HG03045 (cell line): ENCODE data around the gene AFAP1.

Experiments
- ATAC-seq: cut with Tn5 transposase; IDR thresholded peaks from one replicate; pipeline ENCODE4 v1.9.1; 2021; ENCODE audit warnings: mild to moderate bottlenecking, moderate library complexity; ENCODE audit not compliant: unreplicated experiment

Gene AFAP1

DNA sequence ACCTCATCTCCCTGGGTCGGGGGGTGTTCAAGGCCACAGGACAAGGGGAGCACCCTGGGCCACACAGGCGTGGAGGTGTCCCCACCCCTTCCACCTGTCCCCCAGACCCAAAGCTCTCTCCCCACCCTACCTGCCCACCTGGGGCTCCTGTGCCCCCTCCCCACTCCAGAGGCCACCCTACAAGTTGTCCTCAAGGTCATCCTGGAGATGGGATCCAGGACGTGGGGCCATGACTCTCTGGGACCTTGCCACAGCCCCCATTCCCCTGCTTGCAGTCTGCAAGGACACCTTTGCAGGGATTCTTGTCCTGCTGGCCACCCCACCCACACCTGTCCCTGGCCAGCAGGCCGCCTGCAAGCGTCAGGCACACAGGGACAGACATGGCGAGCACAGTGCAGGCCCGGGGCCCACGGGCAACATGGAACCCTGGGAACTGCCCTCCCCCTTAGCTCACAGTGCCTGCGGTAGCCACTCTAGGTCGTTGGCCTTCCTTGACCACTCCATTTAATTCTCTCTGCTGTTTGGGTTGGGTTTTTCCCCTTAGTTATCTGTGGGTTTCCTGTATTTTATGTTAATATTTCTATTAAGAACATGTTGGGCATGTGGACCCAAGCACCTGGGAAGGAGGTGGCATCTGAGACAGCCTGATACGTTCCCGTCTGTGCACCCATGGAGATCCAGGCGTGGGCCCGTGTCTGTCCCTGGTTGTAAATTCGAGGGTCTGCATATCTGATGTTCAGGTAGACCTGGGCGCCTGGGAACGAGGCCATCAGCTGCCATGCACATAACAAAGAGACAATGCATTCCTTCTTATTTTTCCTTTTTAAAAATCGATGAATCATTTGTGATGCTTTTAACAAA lies 197.5 kb downstream of the AFAP1 start:
- ATAC-seq, result no peak

DNA sequence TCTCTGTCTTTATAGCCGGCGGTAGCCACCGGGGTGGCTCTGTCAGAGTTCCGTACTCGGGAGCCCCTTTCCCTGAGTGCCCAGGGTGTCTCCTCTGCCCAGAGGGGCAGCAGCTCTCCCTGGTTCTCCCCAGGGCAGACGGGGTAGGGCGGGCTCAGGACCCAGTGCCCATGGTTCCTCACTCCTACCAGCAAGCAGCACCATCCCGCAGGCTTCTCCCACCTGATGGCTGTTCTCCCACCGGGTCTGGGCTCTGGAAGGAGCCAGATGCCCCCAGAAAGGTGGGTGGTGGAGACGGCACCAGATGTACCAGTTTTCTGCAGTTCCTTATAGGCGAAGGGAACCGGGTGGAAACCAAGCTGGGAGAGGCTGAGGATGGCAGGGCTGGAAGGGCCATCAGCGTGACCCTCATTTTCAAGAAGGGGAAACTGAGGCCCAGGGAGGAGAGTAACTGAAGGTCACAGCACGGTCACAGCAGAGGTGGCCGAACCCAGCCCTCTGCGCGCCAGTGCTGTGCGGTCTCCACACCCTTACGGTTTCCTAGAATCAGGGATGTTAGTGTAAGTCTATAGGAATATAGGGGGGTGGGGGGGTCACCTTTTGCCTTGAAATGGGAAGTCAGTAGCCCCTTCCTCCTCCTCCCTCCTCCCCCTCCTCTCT lies 198.7 kb downstream of the AFAP1 start:
- no peak for ATAC-seq

DNA sequence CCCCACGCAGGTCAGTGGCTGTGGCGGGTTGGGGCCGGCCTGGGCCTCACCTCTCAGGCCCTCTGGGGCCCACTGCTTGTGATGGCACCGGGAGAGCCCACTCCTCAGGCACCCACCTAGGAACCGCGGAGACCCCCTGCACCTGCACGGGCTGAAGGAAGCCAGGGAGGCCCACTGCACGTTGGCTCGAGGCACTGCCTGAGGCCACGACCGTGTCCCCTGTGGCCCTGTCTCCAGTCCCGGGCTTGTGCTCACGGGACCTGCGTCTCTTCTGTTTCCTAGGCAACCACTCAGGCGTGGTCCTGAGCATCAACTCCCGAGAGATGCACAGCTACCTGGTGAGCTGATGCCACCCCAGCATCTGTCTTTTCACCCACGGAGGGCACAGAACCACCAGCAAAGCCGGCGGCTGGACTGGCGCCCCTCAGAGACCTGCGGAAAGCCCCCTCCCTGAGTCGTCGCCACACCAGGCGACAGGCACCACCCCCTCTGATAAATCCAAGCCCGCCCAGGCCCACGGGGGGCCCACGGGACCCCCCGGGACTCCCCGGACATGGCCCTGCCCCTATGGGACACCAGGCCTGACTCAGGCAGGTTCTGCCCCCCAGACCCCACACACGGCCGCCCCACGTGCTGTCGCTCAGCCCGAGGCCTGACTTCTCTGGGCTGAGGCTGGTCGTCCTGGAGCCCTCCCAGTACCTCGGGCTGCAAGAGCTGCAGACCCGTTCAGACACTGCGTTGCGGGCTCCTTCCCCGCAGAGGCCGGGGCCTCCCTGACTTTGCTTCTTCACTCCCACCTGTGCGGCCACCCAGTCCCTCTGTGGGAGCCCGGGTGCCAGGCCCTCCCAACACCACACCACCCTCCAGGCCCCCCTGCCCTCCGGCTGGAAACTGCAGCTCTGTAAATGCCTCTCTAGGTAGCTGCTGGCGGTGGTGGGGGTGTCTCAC lies 199.5 kb downstream of the AFAP1 start:
- ATAC-seq, result no peak

DNA sequence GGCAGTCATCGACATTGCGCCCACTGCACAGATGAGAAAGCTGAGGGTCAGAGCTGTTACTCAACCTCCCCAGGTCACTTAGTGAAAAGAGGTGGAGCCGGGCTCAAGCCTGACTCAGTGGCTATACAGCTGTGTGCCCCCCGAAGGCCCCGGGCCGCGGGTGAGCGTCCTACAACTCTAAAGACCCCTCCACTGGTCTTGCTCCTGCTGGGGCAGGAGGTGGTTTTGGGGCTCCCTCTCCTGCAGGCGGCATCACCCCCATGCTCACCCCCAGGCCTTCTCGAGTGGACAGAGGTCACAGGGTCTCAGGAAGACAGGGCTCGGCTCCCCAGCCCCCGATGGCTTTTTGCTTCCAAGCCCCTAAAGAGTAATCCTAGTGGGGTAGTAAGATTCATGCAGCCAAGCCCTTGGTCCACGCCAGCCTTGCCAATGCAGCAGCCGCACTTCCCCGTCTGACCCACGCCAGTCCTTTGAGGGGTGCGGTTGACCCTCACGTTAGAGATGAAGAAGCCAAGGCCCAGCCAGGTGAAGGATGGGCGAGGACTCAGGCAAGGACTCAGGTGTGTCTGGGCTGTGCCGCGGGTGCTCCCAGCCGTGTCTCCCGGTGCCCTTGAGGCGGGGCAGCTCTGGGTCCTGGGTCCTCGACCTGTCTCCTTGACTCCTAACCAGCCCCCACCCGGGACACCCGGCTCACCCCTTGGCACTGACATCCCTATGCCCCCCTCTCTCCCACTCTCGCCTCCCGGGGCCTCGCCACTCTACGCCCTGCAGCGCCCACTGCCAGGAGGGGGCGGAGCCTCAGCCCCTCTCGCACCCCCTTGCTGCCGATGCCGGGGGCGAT lies 200.4 kb downstream of the AFAP1 start:
- ATAC-seq, result no peak

DNA sequence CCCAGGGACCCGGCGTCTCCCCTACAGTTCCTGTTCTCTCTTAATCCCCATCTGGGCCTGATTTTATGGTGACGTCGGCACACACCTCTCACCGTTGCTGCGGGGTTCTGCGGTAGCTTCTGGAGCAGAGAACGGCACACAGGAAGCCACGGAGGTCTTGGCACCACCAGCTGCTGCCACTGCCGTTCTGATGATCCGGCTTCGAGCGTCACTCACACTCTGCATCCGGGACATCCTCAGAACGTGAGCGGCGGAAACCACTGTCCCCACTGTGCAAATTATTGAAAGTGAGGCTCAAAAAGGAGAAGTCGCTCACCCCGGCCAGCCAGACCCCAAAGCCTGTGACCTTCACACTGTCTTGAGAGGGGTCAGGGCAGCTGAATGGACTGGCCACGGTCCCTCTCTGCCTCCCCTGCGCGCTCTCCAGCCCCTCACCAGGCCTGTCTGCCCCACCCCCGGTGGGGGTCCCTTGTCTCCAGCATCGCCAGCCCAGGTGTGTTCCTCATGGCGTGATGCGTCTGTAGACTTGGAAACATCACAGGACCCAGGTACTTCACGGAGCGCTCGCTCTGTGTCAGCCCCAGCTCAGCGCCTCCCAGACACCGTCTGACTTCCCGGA lies 201.1 kb downstream of the AFAP1 start:
- ATAC-seq, result no peak

DNA sequence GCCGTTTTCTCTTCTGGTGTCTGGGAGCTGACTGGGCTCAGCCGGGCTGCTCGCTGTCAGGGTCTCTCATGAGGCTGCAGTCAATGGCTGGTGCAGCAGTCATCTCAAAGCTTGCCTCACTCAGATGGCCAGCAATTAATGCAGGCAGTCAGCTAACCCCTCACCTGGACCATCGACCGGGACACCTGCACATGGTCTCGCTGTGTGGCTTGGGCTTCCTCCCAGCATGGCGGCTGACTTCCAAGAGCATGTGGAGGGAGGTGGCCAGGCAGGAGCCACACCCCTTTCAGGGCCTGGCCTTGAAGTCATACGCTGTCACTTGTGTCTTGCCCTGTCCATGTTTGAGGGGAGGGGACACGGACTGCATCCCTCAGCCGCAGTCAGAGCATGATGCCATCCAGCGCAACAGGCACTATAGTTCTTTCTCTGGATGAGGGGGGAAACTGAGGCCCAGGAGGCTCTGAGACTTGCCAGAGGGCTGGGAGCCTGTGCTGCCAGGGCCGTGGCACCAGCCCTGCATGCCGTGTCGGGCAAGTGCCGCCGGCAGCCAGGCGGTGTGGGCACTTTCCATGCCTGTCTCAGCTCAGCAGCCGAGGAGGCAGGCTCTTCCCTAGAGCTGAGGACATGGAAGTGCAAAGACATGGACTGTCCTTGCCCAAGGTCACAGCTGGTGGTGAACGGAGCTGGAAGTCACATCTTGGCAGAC lies 201.8 kb downstream of the AFAP1 start:
- ATAC-seq, result no peak

DNA sequence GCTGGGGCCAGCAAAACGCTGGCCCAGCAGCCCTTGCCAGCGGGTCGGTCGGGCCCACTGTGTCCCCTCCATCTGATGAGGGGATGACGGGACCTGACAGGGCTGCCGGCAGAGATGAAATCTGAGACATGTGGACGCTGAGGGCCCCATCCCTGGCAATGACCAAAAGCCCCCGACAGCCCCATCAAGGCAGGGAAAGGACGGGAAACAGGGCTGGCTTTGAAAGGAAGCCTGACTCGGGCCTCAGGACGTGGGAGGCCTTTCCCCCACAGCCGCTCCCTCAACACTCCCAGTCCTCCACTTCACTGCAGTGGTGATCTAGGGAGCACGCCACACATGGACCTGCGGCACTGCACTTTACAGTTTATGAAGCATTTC lies 202.4 kb downstream of the AFAP1 start:
- ATAC-seq, result no peak

DNA sequence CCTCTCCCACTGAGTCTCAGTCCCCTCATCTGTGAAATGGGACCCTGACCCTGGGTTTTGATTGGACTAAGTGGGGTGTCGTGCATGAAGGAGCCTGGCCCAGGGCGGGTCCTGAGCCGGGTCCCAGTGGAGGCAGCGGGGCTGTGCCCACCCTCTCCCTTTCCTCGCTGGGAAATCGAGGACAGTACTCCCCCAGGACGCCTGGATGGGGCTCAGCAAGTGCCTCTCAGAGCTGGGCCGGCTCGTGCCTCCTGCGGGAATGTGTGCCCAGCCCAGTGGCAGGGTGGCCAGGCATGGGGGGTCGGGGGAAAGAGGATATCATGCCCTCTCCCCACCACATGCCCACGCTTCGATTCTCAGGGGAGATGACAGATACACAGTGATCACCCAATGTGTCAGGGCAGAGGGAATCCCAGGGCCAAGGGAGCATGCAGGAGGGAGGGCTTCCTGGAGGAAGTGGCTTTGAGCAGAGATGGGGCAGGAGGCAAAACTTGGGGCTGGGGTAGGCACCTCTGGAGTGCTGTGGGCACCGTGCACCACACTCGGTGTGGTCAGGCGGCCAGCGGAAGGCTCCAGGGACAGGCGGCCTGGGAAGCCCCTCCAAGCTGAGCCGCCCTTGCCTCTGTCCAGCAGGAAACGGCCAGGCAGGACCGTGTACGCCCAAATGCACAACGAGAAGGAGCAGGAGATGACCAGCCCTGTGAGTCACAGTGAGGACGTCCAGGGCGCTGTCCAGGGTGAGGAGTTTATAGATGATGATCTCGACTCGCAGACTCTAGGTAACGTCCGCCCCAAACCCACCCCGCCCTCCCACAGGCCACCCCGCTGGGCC lies 203.0 kb downstream of the AFAP1 start:
- no peak for ATAC-seq

DNA sequence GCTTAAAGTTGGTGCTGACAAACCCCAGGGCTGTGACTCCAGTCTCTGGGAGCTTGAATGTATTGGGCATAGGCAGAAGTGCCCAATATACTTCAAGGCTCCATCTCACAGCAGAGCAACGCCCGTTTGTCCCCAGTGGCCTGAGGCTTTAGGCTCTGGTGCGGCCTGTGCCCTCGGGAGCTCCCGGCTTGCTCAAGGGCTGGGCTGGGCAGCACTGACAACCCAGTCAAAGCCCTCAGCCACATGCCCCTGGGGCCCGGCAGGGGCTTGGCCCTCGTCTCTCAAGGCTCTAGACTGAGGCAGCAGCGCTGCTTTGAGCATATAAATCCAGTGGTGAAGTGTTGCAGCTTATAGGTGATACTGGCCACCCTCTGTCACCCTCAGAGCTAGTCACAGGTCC lies 203.7 kb downstream of the AFAP1 start:
- no peak for ATAC-seq

DNA sequence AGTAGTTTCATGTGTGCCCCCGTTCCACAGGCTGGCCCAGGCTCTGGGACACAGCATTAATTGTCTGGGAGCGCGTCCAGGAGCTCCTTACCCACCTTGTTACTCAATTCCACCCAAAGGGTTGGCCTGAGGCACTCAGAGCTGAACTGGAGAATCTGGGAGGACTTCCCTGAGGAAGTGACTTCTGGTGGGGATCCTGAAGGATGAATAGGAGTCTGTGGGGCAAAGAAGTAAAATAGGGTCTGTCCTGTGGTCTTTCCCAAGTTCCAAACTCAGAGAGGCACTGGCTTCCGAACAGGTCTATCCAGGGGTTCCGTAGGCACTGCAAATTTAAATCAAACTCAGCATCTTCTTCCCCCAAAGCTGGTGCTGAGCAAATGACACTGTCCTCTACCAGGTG lies 204.3 kb downstream of the AFAP1 start:
- no peak for ATAC-seq

DNA sequence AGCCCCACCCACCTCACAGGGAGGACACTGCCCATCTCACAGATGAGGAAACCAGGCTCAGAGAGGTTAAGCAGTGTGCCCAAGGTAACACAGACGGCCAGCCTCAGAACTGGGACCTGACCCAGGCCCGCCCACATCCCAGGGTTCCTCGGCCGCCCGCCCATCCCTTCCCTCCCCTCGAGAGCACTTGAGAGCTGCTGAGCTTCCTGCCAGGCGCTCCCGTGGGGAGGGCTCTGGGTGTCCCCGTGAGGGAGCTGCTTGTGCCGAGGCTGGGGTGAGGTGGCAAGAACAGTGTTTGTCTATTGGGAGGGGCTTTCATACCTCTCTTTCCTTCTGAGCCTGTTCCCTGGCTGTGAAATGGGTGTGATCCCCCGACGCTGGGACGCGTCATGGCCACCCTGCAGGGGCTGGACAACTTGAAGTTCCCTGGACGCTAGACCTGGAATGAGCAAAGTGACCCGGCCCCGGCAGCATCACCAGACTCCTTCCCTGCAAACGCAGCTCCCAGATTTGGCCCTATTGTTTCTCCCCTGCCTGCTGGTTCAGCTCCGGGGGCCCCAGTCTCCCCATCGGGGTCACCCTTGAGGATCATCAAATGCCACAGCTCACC lies 204.9 kb downstream of the AFAP1 start:
- ATAC-seq, result no peak

DNA sequence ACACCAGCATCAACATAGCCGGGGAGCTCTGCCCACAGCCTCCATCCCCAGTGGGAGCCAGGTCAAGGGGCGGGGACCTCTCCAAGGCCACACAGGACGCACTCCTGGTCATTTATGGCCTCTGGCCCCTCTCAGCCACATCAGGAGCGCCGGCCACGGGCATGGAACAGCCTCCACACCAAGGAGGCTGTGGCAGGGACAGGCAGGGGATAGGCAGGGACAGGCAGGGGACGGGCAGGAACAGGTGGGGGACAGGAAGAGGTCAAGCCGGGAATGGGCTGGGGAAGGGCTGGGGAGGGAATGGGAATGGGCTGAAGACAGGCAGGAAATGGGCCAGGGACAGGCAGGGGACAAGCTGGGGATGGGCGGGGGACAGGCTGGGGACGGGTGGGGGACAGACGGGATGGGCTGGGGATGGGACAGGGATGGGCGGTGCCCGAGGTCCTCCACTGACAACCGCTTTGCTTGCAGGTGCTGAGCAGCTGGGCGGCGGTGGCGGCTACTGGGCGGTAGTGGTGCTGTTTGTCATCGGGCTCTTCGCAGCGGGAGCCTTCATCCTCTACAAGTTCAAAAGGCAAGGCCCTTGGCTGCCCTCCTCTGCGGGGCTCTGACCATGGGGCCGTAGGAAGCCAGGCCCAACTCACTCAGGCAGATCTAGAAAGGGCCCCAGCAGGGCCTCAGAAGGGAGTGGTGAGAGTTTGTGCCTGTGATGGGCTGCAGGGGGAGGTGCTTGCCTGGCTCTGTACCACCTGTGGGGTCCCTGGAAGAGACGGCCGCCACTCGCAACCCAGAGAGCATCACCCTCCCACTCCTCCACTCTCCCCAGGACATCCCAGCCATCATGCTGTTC lies 205.6 kb downstream of the AFAP1 start:
- no peak for ATAC-seq

DNA sequence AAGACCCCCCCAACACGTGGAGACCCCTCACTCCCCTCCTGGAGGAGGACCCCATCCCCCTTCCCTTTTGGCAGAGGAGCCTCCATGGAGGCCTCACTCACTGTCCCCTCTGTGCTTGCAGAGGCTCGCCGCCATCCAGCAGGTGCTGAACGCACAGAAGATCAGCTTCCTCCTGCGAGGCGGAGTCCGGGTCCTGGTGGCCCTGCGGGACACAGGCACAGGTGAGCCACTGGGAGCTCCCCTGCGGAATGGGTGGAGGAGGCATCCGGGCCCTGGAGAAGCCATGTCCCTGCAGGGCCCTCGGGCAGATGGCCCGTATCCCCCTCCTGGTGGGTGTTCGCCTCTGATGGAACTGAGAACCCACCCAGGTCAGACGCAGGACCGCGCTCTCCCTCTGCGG lies 206.5 kb downstream of the AFAP1 start:
- ATAC-seq, result no peak

DNA sequence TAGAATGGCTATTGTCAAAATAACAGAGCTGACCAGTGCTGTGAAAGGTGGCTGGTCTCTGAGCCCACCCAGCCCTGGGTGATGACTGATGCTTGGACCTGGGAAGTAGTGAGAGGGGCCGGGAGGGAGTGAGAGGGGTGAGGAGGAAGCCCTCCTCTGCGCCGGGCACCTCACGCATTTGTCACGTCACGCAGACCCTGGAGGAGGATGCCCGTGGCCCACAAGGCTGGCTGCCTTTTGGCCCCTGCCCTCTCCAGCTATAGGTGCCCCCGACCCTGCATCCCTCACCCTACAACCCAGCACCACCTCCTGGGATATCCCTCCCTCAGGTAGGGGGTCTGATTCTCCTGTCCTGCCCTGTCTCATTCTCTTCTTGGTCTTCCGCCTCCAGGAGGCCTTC lies 207.4 kb downstream of the AFAP1 start:
- no peak for ATAC-seq

DNA sequence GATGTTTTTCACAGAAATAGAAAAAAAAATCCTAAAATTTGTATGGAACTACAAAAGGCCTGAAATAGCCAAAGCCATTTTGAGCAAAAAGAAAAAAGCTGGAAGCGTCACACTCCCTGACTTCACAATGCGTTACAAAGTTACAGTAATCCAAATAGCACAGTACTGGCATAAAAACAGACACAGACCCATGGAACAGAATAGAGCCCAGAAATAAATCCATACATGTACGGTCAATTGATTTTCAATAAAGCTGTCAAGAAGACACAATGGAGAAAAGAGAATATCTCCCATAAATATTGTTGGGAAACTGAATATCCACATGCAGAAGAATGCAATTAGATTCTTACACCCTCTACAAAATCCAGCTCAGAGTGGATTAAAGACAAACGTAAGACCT lies 208.2 kb downstream of the AFAP1 start:
- no peak for ATAC-seq

DNA sequence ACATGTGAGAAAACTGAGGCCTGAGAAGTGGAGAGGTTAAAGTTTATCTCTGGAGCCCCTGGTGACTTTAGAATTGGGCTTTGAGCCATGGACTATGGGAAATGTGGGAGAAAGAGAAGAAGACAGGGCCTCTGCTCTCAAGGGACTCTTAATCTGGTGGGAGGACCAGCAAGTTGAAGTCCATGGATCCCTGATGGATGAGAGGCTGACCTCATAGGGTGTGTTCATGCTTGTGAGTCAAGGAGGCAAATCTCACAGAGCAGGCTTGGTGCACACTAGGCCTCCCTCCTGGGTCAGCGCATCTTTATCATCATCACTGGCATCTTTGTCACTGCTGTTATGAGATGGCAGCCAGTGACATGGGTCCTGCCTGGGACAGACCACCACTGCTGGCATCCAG lies 211.9 kb downstream of the AFAP1 start:
- no peak for ATAC-seq

DNA sequence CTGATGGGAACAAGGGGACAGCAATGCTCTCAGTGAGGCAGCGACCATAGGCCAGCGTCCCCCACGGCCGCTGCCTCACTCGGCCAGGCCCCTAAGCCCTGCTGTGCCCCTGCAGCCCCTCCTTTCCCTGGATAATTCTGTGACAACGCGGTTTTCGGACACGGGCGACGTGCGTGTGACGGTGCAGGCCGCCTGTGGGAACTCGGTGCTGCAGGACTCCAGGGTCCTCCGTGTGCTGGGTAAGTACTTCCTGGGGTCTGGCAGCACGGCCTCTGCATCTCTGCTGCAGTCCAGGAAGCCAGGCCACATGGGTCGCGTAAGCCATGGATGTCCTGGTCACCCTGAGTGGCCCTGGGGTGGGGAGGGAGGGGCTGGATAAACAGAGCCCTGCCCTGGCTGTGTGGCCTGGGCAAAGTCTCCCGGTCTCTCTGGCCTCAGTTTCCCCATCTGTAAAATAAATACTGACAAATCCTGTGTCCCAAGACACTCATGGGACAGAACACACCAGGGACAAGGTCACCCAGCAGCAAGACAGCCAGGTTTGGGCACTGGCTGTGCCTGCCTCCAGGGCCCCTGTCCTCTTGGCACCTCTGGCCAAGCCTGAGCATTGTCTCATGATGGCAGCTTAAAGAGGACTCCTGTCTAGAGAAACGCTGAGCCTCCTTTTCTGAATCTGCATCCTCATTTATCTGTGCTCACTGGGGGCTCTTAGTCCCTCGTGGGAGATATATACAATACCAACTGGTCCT lies 212.8 kb downstream of the AFAP1 start:
- no peak for ATAC-seq
